Mesenchymal stem cell (in vitro differentiated cells and primary cell): ENCODE data around the gene PDZRN3.
A peak's percentile ranks its signal among the peaks of the same experiment; 100 is the strongest.

ENCODE experiments used
- DNase-seq: peaks from one replicate; pipeline ENCODE4 v3.0.0-alpha.2; 2013
- H2AFZ ChIP-seq: one replicate; pipeline ENCODE4 v1.6.1; 2013; ENCODE audit warnings: low read depth, mild to moderate bottlenecking, control low read depth, inconsistent platforms, low read length, moderate library complexity
- H2AK5ac ChIP-seq: 2 replicates; pipeline ENCODE4 v1.6.1; 2013; ENCODE audit warnings: low read length, moderate library complexity, mild to moderate bottlenecking, inconsistent platforms; ENCODE audit not compliant: severe bottlenecking
- H2BK120ac ChIP-seq: one replicate; pipeline ENCODE4 v1.6.1; 2013; ENCODE audit warnings: low read depth, mild to moderate bottlenecking, inconsistent platforms, low read length, moderate library complexity
- H2BK12ac ChIP-seq, 2 experiments: one replicate each; pipeline ENCODE4 v1.6.1; 2013; ENCODE audit warnings: inconsistent platforms in 2 of 2, low read length in 2 of 2, mild to moderate bottlenecking in 2 of 2, moderate library complexity in 2 of 2, control low read depth in 1 of 2
- H2BK15ac ChIP-seq: one replicate; pipeline ENCODE4 v1.6.1; 2013; ENCODE audit warnings: mild to moderate bottlenecking, low read depth, inconsistent platforms; ENCODE audit not compliant: poor library complexity, severe bottlenecking
- H2BK5ac ChIP-seq: 2 replicates; pipeline ENCODE4 v1.6.1; 2013; ENCODE audit warnings: low read depth, mild to moderate bottlenecking, low read length, control low read depth, inconsistent platforms; ENCODE audit not compliant: poor library complexity, severe bottlenecking
- H3K14ac ChIP-seq, 2 experiments: one replicate each; pipeline ENCODE4 v1.6.1; 2013; ENCODE audit warnings: inconsistent platforms in 2 of 2, low read length in 2 of 2, control low read depth in 1 of 2, mild to moderate bottlenecking in 1 of 2, moderate library complexity in 1 of 2
- H3K18ac ChIP-seq, 2 experiments: one replicate each; pipeline ENCODE4 v1.6.1; 2013; ENCODE audit warnings: inconsistent platforms in 2 of 2, low read length in 2 of 2, control low read depth in 1 of 2, low read depth in 1 of 2, mild to moderate bottlenecking in 1 of 2
- H3K23ac ChIP-seq, 2 experiments: one replicate each; pipeline ENCODE4 v1.6.1; 2013; ENCODE audit warnings: inconsistent platforms in 2 of 2, low read length in 2 of 2, mild to moderate bottlenecking in 2 of 2, moderate library complexity in 2 of 2, control low read depth in 1 of 2
- H3K27ac ChIP-seq: 2 replicates; pipeline ENCODE4 v1.5.1; 2013; ENCODE audit warnings: mild to moderate bottlenecking, moderate library complexity, low read length, control low read depth, inconsistent platforms; ENCODE audit not compliant: poor library complexity, severe bottlenecking
- H3K27me3 ChIP-seq, 2 experiments: 2 replicates each; pipeline versions ENCODE4 v1.6.1 to v1.7.0; 2013; ENCODE audit warnings: low read length in 2 of 2, mild to moderate bottlenecking in 2 of 2, moderate library complexity in 2 of 2, control low read depth in 1 of 2, inconsistent platforms in 1 of 2; ENCODE audit not compliant: control insufficient read depth in 1 of 2, insufficient read depth in 1 of 2
- H3K36me3 ChIP-seq, 2 experiments: 2 replicates each; pipeline versions ENCODE4 v1.6.1 to v1.7.0; 2013; ENCODE audit warnings: low read length in 2 of 2, control low read depth in 1 of 2, inconsistent platforms in 1 of 2, low read depth in 1 of 2, mild to moderate bottlenecking in 1 of 2; ENCODE audit not compliant: insufficient read depth in 2 of 2, control insufficient read depth in 1 of 2
- H3K4ac ChIP-seq, 2 experiments: one replicate each; pipeline ENCODE4 v1.6.1; 2013; ENCODE audit warnings: inconsistent platforms in 2 of 2, low read length in 2 of 2, mild to moderate bottlenecking in 2 of 2, moderate library complexity in 2 of 2, control low read depth in 1 of 2, low read depth in 1 of 2
- H3K4me1 ChIP-seq: 2 replicates; pipeline ENCODE4 v1.6.1; 2013; ENCODE audit warnings: low read depth, low read length, control low read depth; ENCODE audit not compliant: control insufficient read depth, insufficient read depth
- H3K4me2 ChIP-seq: 2 replicates; pipeline ENCODE4 v1.6.1; 2013; ENCODE audit warnings: low read length, mild to moderate bottlenecking, inconsistent platforms; ENCODE audit not compliant: poor library complexity, severe bottlenecking
- H3K4me3 ChIP-seq, 2 experiments: 2 replicates each; pipeline versions ENCODE4 v1.5.1 to v1.7.0; 2013; ENCODE audit warnings: low read length in 2 of 2, mild to moderate bottlenecking in 2 of 2, control low read depth in 1 of 2, low read depth in 1 of 2; ENCODE audit not compliant: insufficient read depth in 1 of 2
- H3K79me1 ChIP-seq: replicated peaks from 2 replicates; pipeline ENCODE4 v1.6.1; 2013; ENCODE audit warnings: mild to moderate bottlenecking, control low read depth, low read length, inconsistent platforms; ENCODE audit not compliant: poor library complexity, severe bottlenecking
- H3K9ac ChIP-seq: 2 replicates; pipeline ENCODE4 v1.7.0; 2013; ENCODE audit warnings: mild to moderate bottlenecking, low read length, moderate library complexity
- H3K9me3 ChIP-seq: 2 replicates; pipeline ENCODE4 v1.7.0; 2013; ENCODE audit warnings: mild to moderate bottlenecking, low read length; ENCODE audit not compliant: control insufficient read depth
- H4K8ac ChIP-seq: one replicate; pipeline ENCODE4 v1.6.1; 2013; ENCODE audit warnings: inconsistent platforms, mild to moderate bottlenecking, low read length, moderate library complexity
- H4K91ac ChIP-seq: one replicate; pipeline ENCODE4 v1.6.1; 2013; ENCODE audit warnings: mild to moderate bottlenecking, low read length, inconsistent platforms
- WGBS: methylation state at CpG from one replicate; pipeline ENCODE4 v1.1.7; 2013; ENCODE audit warnings: mixed read lengths; 5-methylcytosine and 5-hydroxymethylcytosine counted together

PDZRN3 gene

GRCh38 chr3:73611176-73611575 is 13.6 kb downstream of the PDZRN3 start:
- Histone ChIP-seq H4K91ac (no peak overlapping the region), H3K4me1 (no peaks in the 10 kb centered on the region), H3K4ac (no peak overlapping the region), H3K9ac (no peak overlapping the region), H3K18ac (no peak overlapping the region), H3K14ac (no peak overlapping the region), H2AFZ (no peak overlapping the region), H2BK12ac (no peak overlapping the region), H3K79me1 (peaks cover 2% of the 10 kb centered on the region), H2BK120ac (no peak overlapping the region), H3K9me3 (no peaks in the 10 kb centered on the region), H2BK15ac (no peak overlapping the region), H3K27ac (no peak overlapping the region), H2BK5ac (no peak overlapping the region), H3K4me2 (no peak overlapping the region), H4K8ac (no peak overlapping the region), H3K4me3 (no peak overlapping the region), H2AK5ac (no peak overlapping the region), H3K27me3 (no peaks in the 10 kb centered on the region), H3K36me3 (peaks cover 0 to 28% of the 10 kb centered on the region in 2 experiments), H3K23ac (no peak overlapping the region)
- DNase-seq = peak; percentile 52

GRCh38 chr3:73610493-73610892 is 14.2 kb downstream of the PDZRN3 start:
- Histone ChIP-seq H3K4me1 (no peaks in the 10 kb centered on the region), H4K91ac (no peak overlapping the region), H3K18ac (no peak overlapping the region), H3K14ac (no peak overlapping the region), H3K27ac (no peak overlapping the region), H2AFZ (no peak overlapping the region), H3K4ac (no peak overlapping the region), H3K9me3 (no peaks in the 10 kb centered on the region), H3K9ac (no peak overlapping the region), H3K36me3 (peaks cover 0 to 27% of the 10 kb centered on the region in 2 experiments), H3K4me3 (no peak overlapping the region), H3K4me2 (no peak overlapping the region), H2AK5ac (no peak overlapping the region), H2BK5ac (no peak overlapping the region), H2BK15ac (no peak overlapping the region), H3K79me1 (peaks cover 2% of the 10 kb centered on the region), H4K8ac (no peak overlapping the region), H2BK120ac (no peak overlapping the region), H2BK12ac (no peak overlapping the region), H3K23ac (no peak overlapping the region), H3K27me3 (no peaks in the 10 kb centered on the region)
- WGBS = no CpG with 5 or more reads among the region's 1 CpG
- no peak for DNase-seq

- Histone ChIP-seq H3K4me1 (peaks cover 2% of the 10 kb centered on the region), H4K8ac (no peak overlapping the region), H2AK5ac (no peak overlapping the region), H2BK5ac (no peak overlapping the region), H3K79me1 (peaks cover 2% of the 10 kb centered on the region), H3K27me3 (no peaks in the 10 kb centered on the region), H2BK120ac (no peak overlapping the region), H3K23ac (no peak overlapping the region), H3K4me3 (no peak overlapping the region), H3K9me3 (no peaks in the 10 kb centered on the region), H3K4ac (no peak overlapping the region), H3K27ac (no peak overlapping the region), H2BK12ac (peak overlapping the region in 1 of 2 experiments; percentile 50), H3K14ac (no peak overlapping the region), H2AFZ (no peak overlapping the region), H3K4me2 (no peak overlapping the region), H2BK15ac (no peak overlapping the region), H3K36me3 (peaks cover 0 to 27% of the 10 kb centered on the region in 2 experiments), H3K9ac (no peak overlapping the region), H4K91ac (no peak overlapping the region), H3K18ac (no peak overlapping the region)
- no peak for DNase-seq
- 100% methylated on average over 2 of the region's 2 CpGs for WGBS
Measured at GRCh38 chr3:73609655-73610054, 15.1 kb downstream of the PDZRN3 start.

GRCh38 chr3:73609315-73609641 is 15.5 kb downstream of the PDZRN3 start:
- Histone ChIP-seq H2BK15ac (no peak overlapping the region), H3K36me3 (peaks cover 0 to 27% of the 10 kb centered on the region in 2 experiments)

More at GRCh38 chr3:73609315-73609641, 15.5 kb downstream of the PDZRN3 start:
- H3K27ac ChIP-seq = no peak overlapping the region
- H4K91ac ChIP-seq = no peak overlapping the region
- H3K18ac ChIP-seq = no peak overlapping the region
- no peak overlapping the region for H3K4ac ChIP-seq
- H2BK120ac ChIP-seq = no peak overlapping the region
- H2BK5ac ChIP-seq = no peak overlapping the region
- no peaks in the 10 kb centered on the region for H3K27me3 ChIP-seq
- no peak overlapping the region for H3K4me2 ChIP-seq
- WGBS = 83% methylated on average over 3 of the region's 5 CpGs
- H3K14ac ChIP-seq = no peak overlapping the region
- H3K4me3 ChIP-seq = no peak overlapping the region
- peak overlapping the region in 1 of 2 experiments; percentile 26 for H2BK12ac ChIP-seq
- H2AK5ac ChIP-seq = no peak overlapping the region
- H3K9ac ChIP-seq = no peak overlapping the region
- no peak for DNase-seq
- peaks cover 2% of the 10 kb centered on the region for H3K79me1 ChIP-seq
- no peak overlapping the region for H3K23ac ChIP-seq
- H3K4me1 ChIP-seq = peaks cover 2% of the 10 kb centered on the region
- no peak overlapping the region for H4K8ac ChIP-seq
- H3K9me3 ChIP-seq = no peaks in the 10 kb centered on the region
- no peak overlapping the region for H2AFZ ChIP-seq
